Osteocyte (in vitro differentiated cells): ENCODE results near the gene CCDC6. TPM values are rescaled to one million over a fixed set of nuclear protein-coding genes. Genes with fewer than 3 reads are reported as not detected.

ENCODE experiments used
- DNase-seq: peaks from one replicate; pipeline ENCODE4 v3.0.0; 2021; ENCODE audit warnings: mixed read lengths; ENCODE audit not compliant: unreplicated experiment; ENCODE audit errors: extremely low spot score
- H3K27ac Mint-ChIP-seq: one replicate; pipeline ENCODE4 v1.8.0; 2021; ENCODE audit warnings: mild to moderate bottlenecking, mixed read lengths; ENCODE audit not compliant: unreplicated experiment
- H3K27me3 Mint-ChIP-seq: one replicate; pipeline ENCODE4 v1.8.0; 2021; ENCODE audit warnings: mixed read lengths; ENCODE audit not compliant: unreplicated experiment
- H3K36me3 Mint-ChIP-seq: one replicate; pipeline ENCODE4 v1.8.0; 2021; ENCODE audit warnings: mixed read lengths; ENCODE audit not compliant: unreplicated experiment
- H3K4me1 Mint-ChIP-seq: one replicate; pipeline ENCODE4 v1.8.0; 2021; ENCODE audit warnings: mixed read lengths; ENCODE audit not compliant: unreplicated experiment
- H3K4me3 Mint-ChIP-seq: one replicate; pipeline ENCODE4 v1.8.0; 2021; ENCODE audit warnings: mild to moderate bottlenecking, moderate library complexity, mixed read lengths; ENCODE audit not compliant: unreplicated experiment
- H3K9me3 Mint-ChIP-seq: one replicate; pipeline ENCODE4 v1.8.0; 2021; ENCODE audit warnings: mixed read lengths; ENCODE audit not compliant: unreplicated experiment
- CTCF ChIP-seq: fragments of 200-600 bp; sonication (generic); IDR thresholded peaks from 2 replicates; pipeline ENCODE4 v1.5.0; 2021; ENCODE audit warnings: antibody characterized with exemption, mild to moderate bottlenecking, moderate library complexity
- total RNA-seq: library from RNA; stranded (reverse); gene quantifications from 2 replicates; pipeline ENCODE4 v1.2.1, GENCODE V29; 2021

The CCDC6 gene
- total RNA-seq, 1 donor from 2014 or later: 38.0 TPM

- H3K27me3 Mint-ChIP-seq: no peaks in the 10 kb centered on the region
Observed at GRCh38 chr10:59819683-59820082, 86.7 kb downstream of the CCDC6 start.

GRCh38 chr10:59819265-59819664, 87.1 kb downstream of the CCDC6 start:
- Mint-ChIP-seq H3K27ac (no peak overlapping the region), H3K4me3 (no peak overlapping the region), H3K9me3 (no peaks in the 10 kb centered on the region), H3K27me3 (no peaks in the 10 kb centered on the region), H3K4me1 (no peaks in the 10 kb centered on the region), H3K36me3 (peaks cover 4% of the 10 kb centered on the region)
- DNase-seq: no peak
- no peak for TF ChIP-seq CTCF

More at GRCh38 chr10:59819683-59820082, 86.7 kb downstream of the CCDC6 start:
- Mint-ChIP-seq H3K36me3 (peaks cover 4% of the 10 kb centered on the region), H3K27ac (peak overlapping the region; percentile 44), H3K9me3 (no peaks in the 10 kb centered on the region), H3K4me1 (no peaks in the 10 kb centered on the region), H3K4me3 (no peak overlapping the region)
- DNase-seq: no peak
- no peak for TF ChIP-seq CTCF

GRCh38 chr10:59817773-59818172, 88.6 kb downstream of the CCDC6 start:
- no peak overlapping the region for H3K27ac Mint-ChIP-seq
- no peaks in the 10 kb centered on the region for H3K9me3 Mint-ChIP-seq
- no peaks in the 10 kb centered on the region for H3K4me1 Mint-ChIP-seq
- TF ChIP-seq CTCF: no peak
- H3K36me3 Mint-ChIP-seq: peaks cover 4% of the 10 kb centered on the region
- no peak overlapping the region for H3K4me3 Mint-ChIP-seq
- no peaks in the 10 kb centered on the region for H3K27me3 Mint-ChIP-seq
- no peak for DNase-seq

GRCh38 chr10:59814878-59815277, 91.5 kb downstream of the CCDC6 start:
- no peaks in the 10 kb centered on the region for H3K27me3 Mint-ChIP-seq
- DNase-seq: no peak
- H3K36me3 Mint-ChIP-seq: peaks cover 20% of the 10 kb centered on the region
- H3K9me3 Mint-ChIP-seq: no peaks in the 10 kb centered on the region
- no peak for TF ChIP-seq CTCF
- H3K27ac Mint-ChIP-seq: no peak overlapping the region
- no peaks in the 10 kb centered on the region for H3K4me1 Mint-ChIP-seq
- no peak overlapping the region for H3K4me3 Mint-ChIP-seq

GRCh38 chr10:59812519-59813122, 93.7 kb downstream of the CCDC6 start:
- H3K27me3 Mint-ChIP-seq: no peaks in the 10 kb centered on the region
- peaks cover 11% of the 10 kb centered on the region for H3K4me1 Mint-ChIP-seq
- H3K27ac Mint-ChIP-seq: no peak overlapping the region
- DNase-seq: no peak
- no peak overlapping the region for H3K4me3 Mint-ChIP-seq
- no peak for TF ChIP-seq CTCF
- peaks cover 28% of the 10 kb centered on the region for H3K36me3 Mint-ChIP-seq
- H3K9me3 Mint-ChIP-seq: no peaks in the 10 kb centered on the region
